Transverse colon (tissue), 4 donors: ENCODE measurements around the gene FAM228B. TPM values are rescaled to one million over a fixed set of nuclear protein-coding genes. Genes with fewer than 3 reads are reported as not detected.

Experiments
- DNase-seq: peaks from one replicate; pipeline ENCODE4 v3.0.0-alpha.2; 2019
- H3K27ac ChIP-seq, 4 donors: fragments of 200-600 bp; sonication (generic); 2 replicates each; pipeline ENCODE4 v1.5.1; 2016 to 2018; ENCODE audit warnings: inconsistent platforms in 4 of 4
- H3K27me3 ChIP-seq: fragments of 200-600 bp; sonication (generic); 2 replicates; pipeline ENCODE4 v1.5.1; 2017; ENCODE audit warnings: inconsistent platforms
- H3K36me3 ChIP-seq, 4 donors: fragments of 200-600 bp; sonication (generic); 2 replicates each; pipeline ENCODE4 v1.5.1; 2017 to 2019; ENCODE audit warnings: inconsistent platforms in 4 of 4
- H3K4me1 ChIP-seq, 4 donors: fragments of 200-600 bp; sonication (generic); 2 replicates each; pipeline ENCODE4 v1.5.1; 2017 to 2020; ENCODE audit warnings: inconsistent platforms in 4 of 4
- H3K4me3 ChIP-seq, 4 donors: fragments of 200-600 bp; sonication (generic); 1 replicate in 1 of 4; 2 replicates in 3 of 4; pipeline versions ENCODE4 v1.5.1 to v1.6.1; 2017 to 2019; ENCODE audit warnings: inconsistent platforms in 4 of 4
- H3K9me3 ChIP-seq, 2 donors: fragments of 200-600 bp; sonication (generic); 2 replicates each; pipeline ENCODE4 v1.5.1; 2017 to 2019; ENCODE audit warnings: inconsistent platforms in 2 of 2
- EP300 ChIP-seq: sonication (generic); formaldehyde crosslinking; IDR thresholded peaks from one replicate; pipeline ENCODE4 v1.6.1; 2017; ENCODE audit warnings: antibody characterized with exemption, low read depth
- POLR2A ChIP-seq: fragments of 450-650 bp; IDR thresholded peaks from one replicate; pipeline ENCODE4 v1.6.1; 2016; ENCODE audit warnings: antibody characterized with exemption, mild to moderate bottlenecking, moderate library complexity
- POLR2AphosphoS5 ChIP-seq, 3 donors: sonication (generic); formaldehyde crosslinking; IDR thresholded peaks; one replicate each; pipeline ENCODE4 v1.6.1; 2016; ENCODE audit warnings: antibody characterized with exemption in 3 of 3
- WGBS, 2 donors: methylation state at CpG; one replicate each; pipeline ENCODE4 v1.1.5; 2018; ENCODE audit warnings: low coverage in 1 of 2; 5-methylcytosine and 5-hydroxymethylcytosine counted together
- in situ Hi-C, 4 donors: fragments of 200-750 bp; cut with MboI; loops; one replicate each; pipeline versions ENCODE4 v1.15.0 to v1.15.1; 2017; ENCODE audit warnings: low sequenced_read_pairs in 3 of 4, low pct_ligation_motif_present in 1 of 4, low pct_unique_long_range_greater_than_20kb in 1 of 4
- intact Hi-C: fragments of 100-400 bp; cut with DNase I; formaldehyde crosslinking; loops from one replicate; pipeline ENCODE4 v1.15.1; 2023; ENCODE audit warnings: low total_unique reads
- total RNA-seq, 4 donors: library from RNA; depleted of rRNA; stranded (reverse); fragments of >200 nt; gene quantifications; one replicate each; pipeline ENCODE4 v1.1.0, GENCODE V29; 2016
- TF ChIP-seq, protein P1 (sequence below), 5 experiments: fragments of 200-600 bp in 3 of 5; fragments of 450-650 bp in 2 of 5; sonication (generic) in 3 of 5; IDR thresholded peaks; 1 replicate in 2 of 5; 2 replicates in 3 of 5; pipeline ENCODE4 v1.5.1; 2016 to 2017; ENCODE audit warnings: antibody characterized with exemption in 5 of 5, inconsistent platforms in 3 of 5, mild to moderate bottlenecking in 2 of 5, moderate library complexity in 1 of 5

FAM228B gene
- total RNA-seq, 4 donors from 2014 or later = 0.75 to 17.8 (median 3.9) TPM

DNA sequence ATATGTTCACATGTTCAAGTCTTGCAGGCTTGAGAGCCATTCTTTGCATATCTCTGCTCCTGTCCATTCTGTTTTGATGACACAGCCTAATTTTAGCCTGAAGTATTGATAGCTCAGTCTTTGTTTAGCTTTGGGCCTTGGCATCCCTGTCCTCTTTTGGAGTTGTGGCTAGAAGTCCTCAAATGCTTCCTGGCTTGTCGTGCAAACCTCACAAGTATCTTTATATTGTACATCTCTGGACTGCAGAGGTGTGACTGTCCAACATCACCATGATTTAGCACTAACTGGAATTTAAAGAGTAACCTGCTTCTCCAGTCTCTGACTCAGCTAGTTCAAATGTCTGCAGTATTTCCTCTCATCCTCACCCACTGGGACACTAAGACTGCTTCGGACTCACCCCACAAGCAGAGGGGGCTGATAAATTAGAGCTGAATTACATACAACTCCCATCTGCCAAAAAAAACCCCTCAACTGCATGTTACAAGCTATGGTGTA, 11.8 kb upstream of the FAM228B start:
- in situ Hi-C loops = no loop called here
- 76% methylated on average over 2 of the region's 2 CpGs; no CpG with 5 or more reads in 1 of the 2 donors for WGBS, 2 donors
- peaks cover 0 to 4% of the 10 kb centered on the region in 2 donors for H3K9me3 ChIP-seq

DNA sequence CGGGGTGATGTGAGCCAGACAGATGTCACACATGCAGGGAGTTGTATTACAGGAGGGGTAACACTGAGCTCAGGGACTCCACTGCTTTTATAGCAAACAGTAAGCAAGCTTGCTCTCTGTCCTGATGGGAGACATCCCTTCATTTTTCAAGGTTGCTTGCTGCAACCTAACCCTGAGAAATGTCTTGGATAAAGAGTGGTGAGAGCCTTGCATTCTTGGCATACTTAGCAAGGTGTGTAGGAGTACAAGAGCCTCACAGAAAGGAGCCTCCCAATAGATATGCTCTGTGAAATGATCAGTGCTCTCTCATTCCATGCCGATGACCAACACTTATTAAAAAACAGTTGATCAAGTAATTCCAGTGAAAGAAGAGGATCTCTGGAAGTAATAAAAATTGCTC, 8.2 kb upstream of the FAM228B start:
- 50 to 100% methylated on average over 1 to 2 of the region's 2 CpGs for WGBS, 2 donors
- H3K27me3 ChIP-seq = no peaks in the 10 kb centered on the region
- no peak overlapping the region for H3K4me3 ChIP-seq
- in situ Hi-C loops (no loop called here), intact Hi-C loops (no loop called here)
- no peaks in the 10 kb centered on the region for H3K4me1 ChIP-seq
- H3K36me3 ChIP-seq = no peaks in the 10 kb centered on the region
- TF ChIP-seq POLR2A = no peak
- TF ChIP-seq, protein P1, sequence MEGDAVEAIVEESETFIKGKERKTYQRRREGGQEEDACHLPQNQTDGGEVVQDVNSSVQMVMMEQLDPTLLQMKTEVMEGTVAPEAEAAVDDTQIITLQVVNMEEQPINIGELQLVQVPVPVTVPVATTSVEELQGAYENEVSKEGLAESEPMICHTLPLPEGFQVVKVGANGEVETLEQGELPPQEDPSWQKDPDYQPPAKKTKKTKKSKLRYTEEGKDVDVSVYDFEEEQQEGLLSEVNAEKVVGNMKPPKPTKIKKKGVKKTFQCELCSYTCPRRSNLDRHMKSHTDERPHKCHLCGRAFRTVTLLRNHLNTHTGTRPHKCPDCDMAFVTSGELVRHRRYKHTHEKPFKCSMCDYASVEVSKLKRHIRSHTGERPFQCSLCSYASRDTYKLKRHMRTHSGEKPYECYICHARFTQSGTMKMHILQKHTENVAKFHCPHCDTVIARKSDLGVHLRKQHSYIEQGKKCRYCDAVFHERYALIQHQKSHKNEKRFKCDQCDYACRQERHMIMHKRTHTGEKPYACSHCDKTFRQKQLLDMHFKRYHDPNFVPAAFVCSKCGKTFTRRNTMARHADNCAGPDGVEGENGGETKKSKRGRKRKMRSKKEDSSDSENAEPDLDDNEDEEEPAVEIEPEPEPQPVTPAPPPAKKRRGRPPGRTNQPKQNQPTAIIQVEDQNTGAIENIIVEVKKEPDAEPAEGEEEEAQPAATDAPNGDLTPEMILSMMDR (IDR thresholded peaks at IDR 0.05) = no peak
- no peak for TF ChIP-seq EP300
- no peak for TF ChIP-seq POLR2AphosphoS5 (IDR thresholded peaks at IDR 0.05)
- no peak for DNase-seq
- H3K9me3 ChIP-seq = no peaks in the 10 kb centered on the region
- H3K27ac ChIP-seq = no peak overlapping the region

More for the DNA sequence above, 11.8 kb upstream of the FAM228B start:
- intact Hi-C loops = no loop called here
- no peaks in the 10 kb centered on the region for H3K27me3 ChIP-seq
- H3K4me1 ChIP-seq = no peaks in the 10 kb centered on the region
- H3K27ac ChIP-seq = no peak overlapping the region
- TF ChIP-seq, protein P1 (IDR thresholded peaks at IDR 0.05) = no peak
- TF ChIP-seq EP300 = no peak
- TF ChIP-seq POLR2AphosphoS5 (IDR thresholded peaks at IDR 0.05) = no peak
- no peak for TF ChIP-seq POLR2A
- no peak for DNase-seq
- H3K36me3 ChIP-seq = no peaks in the 10 kb centered on the region
- no peak overlapping the region for H3K4me3 ChIP-seq

DNA sequence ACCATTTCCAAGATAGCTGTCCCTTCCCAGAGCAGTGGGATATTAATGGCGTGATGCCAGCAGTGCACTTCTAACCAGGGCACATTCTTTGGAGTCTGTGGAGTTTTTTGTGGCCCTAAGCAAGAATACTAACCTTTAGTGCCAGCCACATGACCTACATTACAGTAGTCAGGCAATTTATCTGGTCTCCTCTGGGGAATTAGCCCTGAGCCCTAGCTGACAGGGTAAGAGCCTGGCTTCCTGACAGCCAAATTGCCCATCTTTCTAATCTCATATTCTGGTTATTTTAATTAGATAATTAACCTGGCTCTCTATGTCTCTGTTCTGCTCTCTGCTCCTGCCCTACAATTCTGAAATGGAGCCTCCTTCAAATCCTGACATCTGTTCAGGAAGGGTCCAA, 5.4 kb upstream of the FAM228B start:
- Histone ChIP-seq H3K36me3 (no peaks in the 10 kb centered on the region), H3K4me1 (peaks cover 0 to 7% (median 5%) of the 10 kb centered on the region in 4 donors), H3K27me3 (no peaks in the 10 kb centered on the region), H3K27ac (no peak overlapping the region), H3K9me3 (no peaks in the 10 kb centered on the region), H3K4me3 (no peak overlapping the region)
- intact Hi-C loops = no loop called here
- no peak for DNase-seq
- WGBS, 2 donors = 81 to 86% methylated on average over 1 of the region's 1 CpG
- TF ChIP-seq, protein P1 (IDR thresholded peaks at IDR 0.05) = no peak
- TF ChIP-seq POLR2AphosphoS5 (IDR thresholded peaks at IDR 0.05) (no peak), POLR2A (no peak), EP300 (no peak)
- in situ Hi-C loops = no loop called here

DNA sequence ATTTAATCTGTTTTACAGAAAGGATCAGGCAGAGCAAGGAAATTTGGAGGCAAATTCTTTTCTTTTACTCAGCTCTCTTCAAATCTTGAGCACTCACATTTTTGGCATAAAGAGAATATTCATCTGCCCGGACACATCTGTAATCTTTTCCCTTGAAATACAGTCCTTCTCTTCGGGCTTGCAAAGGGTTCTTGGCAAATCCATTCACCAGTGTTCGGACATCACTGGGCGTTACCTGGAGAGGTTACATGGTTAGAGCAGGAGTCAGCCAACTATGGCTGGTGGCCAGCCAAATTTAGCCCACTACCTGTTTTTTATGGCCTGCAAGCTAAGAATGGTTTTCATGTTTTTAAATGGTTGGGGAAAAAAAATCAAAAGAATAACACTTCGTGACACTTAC, 2.2 kb upstream of the FAM228B start:
- H3K27ac ChIP-seq = peak overlapping the region in 1 of 4 donors; percentile 14
- peaks cover 0 to 19% (median 8%) of the 10 kb centered on the region in 4 donors for H3K4me1 ChIP-seq
- in situ Hi-C loops (no loop called here), intact Hi-C loops (no loop called here)
- no peaks in the 10 kb centered on the region for H3K27me3 ChIP-seq
- no peaks in the 10 kb centered on the region for H3K36me3 ChIP-seq
- DNase-seq = no peak
- no peak for TF ChIP-seq POLR2AphosphoS5 (IDR thresholded peaks at IDR 0.05)
- no peak for TF ChIP-seq POLR2A
- no peak for TF ChIP-seq EP300
- TF ChIP-seq, protein P1 (IDR thresholded peaks at IDR 0.05) = no peak
- WGBS, 2 donors = 71 to 84% methylated on average over 5 of the region's 5 CpGs
- no peaks in the 10 kb centered on the region for H3K9me3 ChIP-seq
- H3K4me3 ChIP-seq = no peak overlapping the region
